ENCODE results near the gene CLOCK. TPM values are rescaled to one million over a fixed set of nuclear protein-coding genes. Genes with fewer than 3 reads are reported as not detected.

CLOCK gene
- total and polyA plus RNA-seq, 9 of the 15 experiments (the other 6 are each of a cell fraction or from before 2014, with no cell fraction given), result 3.7 to 14.4 (median 9.4) TPM

- intact Hi-C loops (cut with micrococcal nuclease), result no loop called here
- Histone ChIP-seq H4K20me1 (replicated peaks; ENCODE audit: control insufficient read depth, insufficient read depth, low read length) (peaks cover 6% of the 10 kb centered on the region; the same call in 1 of the 2 replicates), H3K9ac (ENCODE audit: insufficient read depth in 1 of 2, low read depth in 2 of 2, low read length in 2 of 2) (no peak overlapping the region), H3K9me3 (replicated peaks; ENCODE audit: control insufficient read depth, insufficient read depth, low read depth, low read length) (no peaks in the 10 kb centered on the region), H3K4me1 (replicated peaks in 1 of 2; ENCODE audit: control insufficient read depth in 2 of 2, insufficient read depth in 2 of 2, low read length in 2 of 2) (no peaks in the 10 kb centered on the region; a peak in 2 of 5 replicates), H3K9me1 (ENCODE audit: control insufficient read depth, insufficient read depth, low read length) (peaks cover 3% of the 10 kb centered on the region), H3K36me3 (ENCODE audit: control insufficient read depth, insufficient read depth, low read length) (peaks cover 83% of the 10 kb centered on the region), H3K79me2 (ENCODE audit: control insufficient read depth, insufficient read depth, low read length) (peaks cover 93% of the 10 kb centered on the region), H3K4me2 (ENCODE audit: insufficient read depth, low read length) (no peak overlapping the region), H2AFZ (ENCODE audit: low read depth, low read length) (no peak overlapping the region), H3K27me3 (ENCODE audit: control insufficient read depth in 2 of 2, insufficient read depth in 2 of 2, low read length in 2 of 2) (no peaks in the 10 kb centered on the region), H3K27ac (ENCODE audit: extremely low read depth, low read depth, low read length) (no peak overlapping the region), H3K4me3 (no peak overlapping the region)
- ChIA-PET POLR2A (no interaction called here), CTCF (ENCODE audit: low intra/inter-chr PET ratio) (no interaction called here)
- WGBS (ENCODE audit: insufficient coverage, low coverage, missing lambda C conversion rate), result 76% methylated on average over 3 of the region's 3 CpGs
- ATAC-seq, result no peak
- BruUV-seq (replicated peaks), result no TSS peak
- DNase-seq (ENCODE audit: extremely low read depth in 1 of 4, low spot score in 3 of 4), result no peak
- TF ChIP-seq ATF3 (IDR thresholded peaks at IDR 0.05) (peak; percentile 32; the same call in 1 of the 2 replicates), ATF3 (CRISPR knock-in tag; conservative IDR thresholded peaks at IDR 0.05) (no peak), MTF1 (CRISPR knock-in tag; IDR thresholded peaks at IDR 0.05; ENCODE audit: borderline replicate concordance) (no peak), ZNF57 (CRISPR knock-in tag; IDR thresholded peaks at IDR 0.05) (no peak)
- in situ Hi-C loops (cut with MboI), result no loop called here
- FAIRE-seq, result no peak
Observed at GRCh38 chr4:55405073-55405472, 141.6 kb downstream of the CLOCK start.

GRCh38 chr4:55399581-55399980 is 147.1 kb downstream of the CLOCK start:
- WGBS (ENCODE audit: insufficient coverage, low coverage, missing lambda C conversion rate), result 28% methylated on average over 1 of the region's 1 CpG
- CTCF ChIA-PET (ENCODE audit: low intra/inter-chr PET ratio), result no interaction called here
- no peaks in the 10 kb centered on the region for H3K27me3 ChIP-seq (ENCODE audit: control insufficient read depth in 2 of 2, insufficient read depth in 2 of 2, low read length in 2 of 2)
- H3K4me2 ChIP-seq (ENCODE audit: insufficient read depth, low read length), result peak overlapping the region; percentile 93
- peaks cover 3% of the 10 kb centered on the region for H3K9me1 ChIP-seq (ENCODE audit: control insufficient read depth, insufficient read depth, low read length)
- no TSS peak for BruUV-seq (replicated peaks)
- no peaks in the 10 kb centered on the region for H3K9me3 ChIP-seq (replicated peaks; ENCODE audit: control insufficient read depth, insufficient read depth, low read depth, low read length)
- peaks cover 6 to 13% of the 10 kb centered on the region in 2 experiments; a peak in 4 of 5 replicates for H3K4me1 ChIP-seq (replicated peaks in 1 of 2; ENCODE audit: control insufficient read depth in 2 of 2, insufficient read depth in 2 of 2, low read length in 2 of 2)
- H2AFZ ChIP-seq (ENCODE audit: low read depth, low read length), result no peak overlapping the region
- peaks cover 30% of the 10 kb centered on the region for H4K20me1 ChIP-seq (replicated peaks; ENCODE audit: control insufficient read depth, insufficient read depth, low read length)
- peaks cover 90% of the 10 kb centered on the region for H3K79me2 ChIP-seq (ENCODE audit: control insufficient read depth, insufficient read depth, low read length)
- H3K9ac ChIP-seq (ENCODE audit: insufficient read depth in 1 of 2, low read depth in 2 of 2, low read length in 2 of 2), result peak overlapping the region; percentile 59 to 92; a peak in 3 of 4 replicates
- no peak for TF ChIP-seq MAFG (tag; conservative IDR thresholded peaks at IDR 0.05)
- TF ChIP-seq NKRF (IDR thresholded peaks at IDR 0.05; ENCODE audit: borderline replicate concordance), result no peak
- no peak for TF ChIP-seq POLR2H (tag; IDR thresholded peaks at IDR 0.05; ENCODE audit: low read depth)
- TF ChIP-seq ADNP (tag; IDR thresholded peaks at IDR 0.05), result no peak
- no peak for ATAC-seq
- POLR2A ChIA-PET, result interaction anchor here (0.9 to 1.9 kb wide), 5 partner anchors 9 to 54 kb away, joined by 3 to 5 read pairs (median 5); partner anchors contain the start of gene SRD5A3
- in situ Hi-C loops (cut with MboI), result no loop called here
- no peak for FAIRE-seq
- H3K36me3 ChIP-seq (ENCODE audit: control insufficient read depth, insufficient read depth, low read length), result peaks cover 59% of the 10 kb centered on the region
- no peak overlapping the region for H3K27ac ChIP-seq (ENCODE audit: extremely low read depth, low read depth, low read length)
- H3K4me3 ChIP-seq, result peak overlapping the region; percentile 97; the same call in 1 of the 2 replicates
- peak in 1 of 4 experiments; percentile 24 for DNase-seq (ENCODE audit: extremely low read depth in 1 of 4, low spot score in 3 of 4)
- intact Hi-C loops (cut with micrococcal nuclease), result loop anchor here (5.0 kb wide), 1 partner anchor 233 kb away; no protein-coding TSS in a partner anchor

Data from K562 (cell line).